ENCODE results near the gene APBA1.
"Not testable (repeated sequence)": the region's sequence is repeated elsewhere in the genome, so short reads cannot be mapped to it uniquely, and the experiment has no call there.

Gene APBA1

DNA sequence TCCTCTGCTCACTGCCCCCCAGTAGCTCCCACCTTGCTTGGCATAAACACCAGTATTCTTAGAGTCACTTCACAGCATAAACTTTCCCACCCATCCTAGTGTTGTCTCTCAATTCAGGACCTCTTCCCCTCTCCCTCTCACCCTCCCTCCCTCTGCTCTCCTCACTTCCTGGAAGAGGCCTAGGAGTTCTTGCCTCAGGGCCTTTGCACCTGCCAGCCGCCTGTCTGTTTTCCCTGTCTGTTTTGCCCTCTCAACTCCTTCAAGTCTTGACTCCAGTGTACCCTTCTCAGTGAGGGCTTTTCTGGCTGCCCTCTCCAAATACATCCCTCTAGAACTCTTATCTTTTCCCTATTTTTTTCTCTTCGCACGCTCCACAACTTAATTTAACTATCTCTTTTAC lies 260.9 kb downstream of the APBA1 start:
- no peak overlapping the region for H3K4me3 ChIP-seq (replicated peaks; ENCODE audit: insufficient read depth, low read length)
- DNase-seq (ENCODE audit: low read depth in 1 of 2, low spot score in 1 of 2), result no peak
- no peaks in the 10 kb centered on the region for H3K27me3 ChIP-seq (ENCODE audit: insufficient read depth, poor library complexity, severe bottlenecking)
- TF ChIP-seq POLR2AphosphoS5 (IDR thresholded peaks at IDR 0.05; ENCODE audit: low read depth), result no peak
- TF ChIP-seq, protein P1, sequence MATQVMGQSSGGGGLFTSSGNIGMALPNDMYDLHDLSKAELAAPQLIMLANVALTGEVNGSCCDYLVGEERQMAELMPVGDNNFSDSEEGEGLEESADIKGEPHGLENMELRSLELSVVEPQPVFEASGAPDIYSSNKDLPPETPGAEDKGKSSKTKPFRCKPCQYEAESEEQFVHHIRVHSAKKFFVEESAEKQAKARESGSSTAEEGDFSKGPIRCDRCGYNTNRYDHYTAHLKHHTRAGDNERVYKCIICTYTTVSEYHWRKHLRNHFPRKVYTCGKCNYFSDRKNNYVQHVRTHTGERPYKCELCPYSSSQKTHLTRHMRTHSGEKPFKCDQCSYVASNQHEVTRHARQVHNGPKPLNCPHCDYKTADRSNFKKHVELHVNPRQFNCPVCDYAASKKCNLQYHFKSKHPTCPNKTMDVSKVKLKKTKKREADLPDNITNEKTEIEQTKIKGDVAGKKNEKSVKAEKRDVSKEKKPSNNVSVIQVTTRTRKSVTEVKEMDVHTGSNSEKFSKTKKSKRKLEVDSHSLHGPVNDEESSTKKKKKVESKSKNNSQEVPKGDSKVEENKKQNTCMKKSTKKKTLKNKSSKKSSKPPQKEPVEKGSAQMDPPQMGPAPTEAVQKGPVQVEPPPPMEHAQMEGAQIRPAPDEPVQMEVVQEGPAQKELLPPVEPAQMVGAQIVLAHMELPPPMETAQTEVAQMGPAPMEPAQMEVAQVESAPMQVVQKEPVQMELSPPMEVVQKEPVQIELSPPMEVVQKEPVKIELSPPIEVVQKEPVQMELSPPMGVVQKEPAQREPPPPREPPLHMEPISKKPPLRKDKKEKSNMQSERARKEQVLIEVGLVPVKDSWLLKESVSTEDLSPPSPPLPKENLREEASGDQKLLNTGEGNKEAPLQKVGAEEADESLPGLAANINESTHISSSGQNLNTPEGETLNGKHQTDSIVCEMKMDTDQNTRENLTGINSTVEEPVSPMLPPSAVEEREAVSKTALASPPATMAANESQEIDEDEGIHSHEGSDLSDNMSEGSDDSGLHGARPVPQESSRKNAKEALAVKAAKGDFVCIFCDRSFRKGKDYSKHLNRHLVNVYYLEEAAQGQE (IDR thresholded peaks at IDR 0.05; ENCODE audit: insufficient replicate concordance, low read depth), result no peak
- no peak for TF ChIP-seq GABPA (IDR thresholded peaks at IDR 0.05; ENCODE audit: low read depth)
- TF ChIP-seq, protein P2, sequence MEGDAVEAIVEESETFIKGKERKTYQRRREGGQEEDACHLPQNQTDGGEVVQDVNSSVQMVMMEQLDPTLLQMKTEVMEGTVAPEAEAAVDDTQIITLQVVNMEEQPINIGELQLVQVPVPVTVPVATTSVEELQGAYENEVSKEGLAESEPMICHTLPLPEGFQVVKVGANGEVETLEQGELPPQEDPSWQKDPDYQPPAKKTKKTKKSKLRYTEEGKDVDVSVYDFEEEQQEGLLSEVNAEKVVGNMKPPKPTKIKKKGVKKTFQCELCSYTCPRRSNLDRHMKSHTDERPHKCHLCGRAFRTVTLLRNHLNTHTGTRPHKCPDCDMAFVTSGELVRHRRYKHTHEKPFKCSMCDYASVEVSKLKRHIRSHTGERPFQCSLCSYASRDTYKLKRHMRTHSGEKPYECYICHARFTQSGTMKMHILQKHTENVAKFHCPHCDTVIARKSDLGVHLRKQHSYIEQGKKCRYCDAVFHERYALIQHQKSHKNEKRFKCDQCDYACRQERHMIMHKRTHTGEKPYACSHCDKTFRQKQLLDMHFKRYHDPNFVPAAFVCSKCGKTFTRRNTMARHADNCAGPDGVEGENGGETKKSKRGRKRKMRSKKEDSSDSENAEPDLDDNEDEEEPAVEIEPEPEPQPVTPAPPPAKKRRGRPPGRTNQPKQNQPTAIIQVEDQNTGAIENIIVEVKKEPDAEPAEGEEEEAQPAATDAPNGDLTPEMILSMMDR (IDR thresholded peaks at IDR 0.05; ENCODE audit: insufficient read depth, low read length), result no peak
- no peak for TF ChIP-seq SPI1 (IDR thresholded peaks at IDR 0.05; ENCODE audit: borderline replicate concordance, low read depth)
- H3K27ac ChIP-seq (replicated peaks), result no peak overlapping the region

DNA sequence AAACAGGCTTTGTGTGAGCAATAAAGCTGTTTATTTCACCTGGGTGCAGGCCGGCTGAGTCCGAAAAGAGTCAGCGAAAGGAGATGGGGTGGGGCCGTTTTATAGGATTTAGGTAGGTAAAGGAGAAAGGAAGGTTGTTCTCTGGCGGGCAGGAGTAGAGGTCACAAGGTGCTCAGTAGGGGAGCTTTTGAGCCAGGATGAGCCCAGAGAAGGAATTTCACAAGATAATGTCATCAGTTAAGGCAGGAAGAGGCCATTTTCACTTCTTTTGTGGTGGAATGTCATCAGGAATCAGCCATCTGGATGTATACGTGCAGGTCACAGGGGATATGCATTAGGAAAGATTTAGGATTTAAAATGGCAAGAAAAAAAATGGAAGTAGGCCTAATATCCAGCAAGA lies 262.2 kb downstream of the APBA1 start:
- not testable (repeated sequence) for DNase-seq (ENCODE audit: low read depth in 1 of 2, low spot score in 1 of 2); H3K27ac ChIP-seq (replicated peaks); H3K4me3 ChIP-seq (replicated peaks; ENCODE audit: insufficient read depth, low read length); H3K27me3 ChIP-seq (ENCODE audit: insufficient read depth, poor library complexity, severe bottlenecking)

DNA sequence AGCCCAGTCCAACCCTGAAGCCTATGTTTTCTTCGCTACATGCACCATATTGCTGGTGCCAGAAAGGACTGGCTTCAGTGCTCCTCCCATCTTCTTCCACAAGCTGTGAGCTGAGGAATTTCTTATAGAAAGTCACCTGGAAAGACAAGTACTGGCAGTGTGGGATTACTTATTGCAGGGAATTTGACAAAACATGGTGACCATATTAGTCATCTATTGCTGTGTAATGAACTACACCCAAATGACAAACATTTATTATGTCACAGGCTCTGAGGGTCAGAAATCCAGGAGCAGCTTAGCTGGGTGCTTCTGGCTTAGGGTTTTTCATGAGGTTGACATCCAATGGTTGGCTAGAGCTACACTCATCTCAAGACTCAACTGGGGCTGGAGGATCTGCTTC lies 271.7 kb downstream of the APBA1 start:
- no peak for TF ChIP-seq POLR2AphosphoS5 (IDR thresholded peaks at IDR 0.05; ENCODE audit: low read depth)
- TF ChIP-seq, protein P2 (IDR thresholded peaks at IDR 0.05; ENCODE audit: insufficient read depth, low read length), result no peak
- no peak for TF ChIP-seq GABPA (IDR thresholded peaks at IDR 0.05; ENCODE audit: low read depth)
- TF ChIP-seq SPI1 (IDR thresholded peaks at IDR 0.05; ENCODE audit: borderline replicate concordance, low read depth), result no peak
- TF ChIP-seq, protein P1 (IDR thresholded peaks at IDR 0.05; ENCODE audit: insufficient replicate concordance, low read depth), result no peak
- H3K27ac ChIP-seq (replicated peaks), result no peak overlapping the region
- no peak for DNase-seq (ENCODE audit: low read depth in 1 of 2, low spot score in 1 of 2)
- H3K27me3 ChIP-seq (ENCODE audit: insufficient read depth, poor library complexity, severe bottlenecking), result no peaks in the 10 kb centered on the region
- H3K4me3 ChIP-seq (replicated peaks; ENCODE audit: insufficient read depth, low read length), result no peak overlapping the region

DNA sequence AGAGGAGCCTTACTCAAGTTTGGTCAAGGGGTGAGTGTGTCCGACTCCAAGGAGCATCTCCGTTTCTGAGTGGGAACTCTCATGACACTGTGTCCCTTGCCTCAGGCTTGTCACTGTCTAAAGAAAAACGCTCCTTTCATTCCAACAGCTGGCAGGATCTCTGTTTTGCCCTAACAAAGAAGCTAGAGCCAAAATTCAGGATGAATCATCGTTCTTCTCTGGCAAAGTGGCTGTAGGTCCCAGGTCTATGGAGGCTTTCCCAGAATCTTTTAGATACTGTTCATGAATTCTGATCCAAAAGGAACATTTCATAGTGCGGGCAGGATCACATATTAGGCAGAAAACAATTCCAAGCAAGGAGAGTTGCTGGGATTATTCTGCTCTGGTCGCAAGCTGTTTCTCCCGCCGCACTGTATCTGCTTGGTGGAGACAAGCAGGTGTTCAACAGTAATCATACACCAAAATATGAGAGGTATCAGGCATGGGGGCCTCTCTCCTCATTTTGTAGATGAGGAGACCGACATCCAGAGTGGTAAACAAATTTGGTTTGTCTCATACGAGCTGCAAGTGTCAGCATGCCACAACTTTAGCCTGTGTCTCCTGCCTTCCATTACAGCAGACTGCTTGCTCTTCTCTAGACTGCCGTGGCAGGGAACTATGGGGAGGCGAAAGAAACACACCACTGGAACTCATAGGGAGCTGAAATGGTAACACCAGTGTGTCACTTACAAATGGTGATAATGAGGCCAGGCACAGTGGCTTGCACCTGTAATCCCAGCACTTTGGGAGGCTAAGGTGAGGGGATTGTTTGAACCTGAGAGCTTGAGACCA lies 274.6 kb downstream of the APBA1 start:
- Histone ChIP-seq H3K4me3 (replicated peaks; ENCODE audit: insufficient read depth, low read length) (no peak overlapping the region), H3K27ac (replicated peaks) (no peak overlapping the region), H3K27me3 (ENCODE audit: insufficient read depth, poor library complexity, severe bottlenecking) (no peaks in the 10 kb centered on the region)
- DNase-seq (ENCODE audit: low read depth in 1 of 2, low spot score in 1 of 2), result no peak
- TF ChIP-seq SPI1 (IDR thresholded peaks at IDR 0.05; ENCODE audit: borderline replicate concordance, low read depth) (no peak), GABPA (IDR thresholded peaks at IDR 0.05; ENCODE audit: low read depth) (no peak), POLR2AphosphoS5 (IDR thresholded peaks at IDR 0.05; ENCODE audit: low read depth) (no peak)
- TF ChIP-seq, protein P2 (IDR thresholded peaks at IDR 0.05; ENCODE audit: insufficient read depth, low read length), result no peak
- TF ChIP-seq, protein P1 (IDR thresholded peaks at IDR 0.05; ENCODE audit: insufficient replicate concordance, low read depth), result no peak
